Measurements from ENCODE around the gene LRCOL1.

The LRCOL1 gene

GRCh38 chr12:132635076-132635955 lies 24.9 kb upstream of the LRCOL1 start:
- DNase-seq, result no peak

- no peak for DNase-seq
Measured at GRCh38 chr12:132634411-132634990, 24.1 kb upstream of the LRCOL1 start.

- DNase-seq, result no peak
Measured at GRCh38 chr12:132633901-132634300, 23.5 kb upstream of the LRCOL1 start.

GRCh38 chr12:132633398-132633797 lies 23.0 kb upstream of the LRCOL1 start:
- DNase-seq, result no peak

GRCh38 chr12:132632521-132633228 lies 22.3 kb upstream of the LRCOL1 start:
- no peak for DNase-seq

- DNase-seq, result no peak
Measured at GRCh38 chr12:132631666-132632065, 21.3 kb upstream of the LRCOL1 start.

GRCh38 chr12:132630672-132631071 lies 20.3 kb upstream of the LRCOL1 start:
- no peak for DNase-seq

GRCh38 chr12:132629330-132629729 lies 18.9 kb upstream of the LRCOL1 start:
- DNase-seq, result no peak

GRCh38 chr12:132625731-132626430 lies 15.5 kb upstream of the LRCOL1 start:
- DNase-seq, result no peak

GRCh38 chr12:132624910-132625630 lies 14.7 kb upstream of the LRCOL1 start:
- DNase-seq, result no peak

GRCh38 chr12:132624186-132624855 lies 13.9 kb upstream of the LRCOL1 start:
- DNase-seq, result no peak

GRCh38 chr12:132623072-132623869 lies 12.9 kb upstream of the LRCOL1 start:
- no peak for DNase-seq

GRCh38 chr12:132622437-132623071 lies 12.2 kb upstream of the LRCOL1 start:
- DNase-seq, result peak in 1 of 2 experiments; percentile 5

- DNase-seq, result no peak
Measured at GRCh38 chr12:132621657-132622435, 11.5 kb upstream of the LRCOL1 start.

- no peak for DNase-seq
Measured at GRCh38 chr12:132620899-132621656, 10.7 kb upstream of the LRCOL1 start.

- DNase-seq, result no peak
Measured at GRCh38 chr12:132620113-132620898, 9.9 kb upstream of the LRCOL1 start.

- DNase-seq, result no peak
Measured at GRCh38 chr12:132619386-132620112, 9.2 kb upstream of the LRCOL1 start.

All from SW 1271 (cell line).